ENCODE data around the gene NOC3L. TPM values are rescaled to one million over a fixed set of nuclear protein-coding genes. Genes with fewer than 3 reads are reported as not detected.

NOC3L gene
- total RNA-seq = 10 to 100 TPM; 28.0 to 38.0 TPM

DNA sequence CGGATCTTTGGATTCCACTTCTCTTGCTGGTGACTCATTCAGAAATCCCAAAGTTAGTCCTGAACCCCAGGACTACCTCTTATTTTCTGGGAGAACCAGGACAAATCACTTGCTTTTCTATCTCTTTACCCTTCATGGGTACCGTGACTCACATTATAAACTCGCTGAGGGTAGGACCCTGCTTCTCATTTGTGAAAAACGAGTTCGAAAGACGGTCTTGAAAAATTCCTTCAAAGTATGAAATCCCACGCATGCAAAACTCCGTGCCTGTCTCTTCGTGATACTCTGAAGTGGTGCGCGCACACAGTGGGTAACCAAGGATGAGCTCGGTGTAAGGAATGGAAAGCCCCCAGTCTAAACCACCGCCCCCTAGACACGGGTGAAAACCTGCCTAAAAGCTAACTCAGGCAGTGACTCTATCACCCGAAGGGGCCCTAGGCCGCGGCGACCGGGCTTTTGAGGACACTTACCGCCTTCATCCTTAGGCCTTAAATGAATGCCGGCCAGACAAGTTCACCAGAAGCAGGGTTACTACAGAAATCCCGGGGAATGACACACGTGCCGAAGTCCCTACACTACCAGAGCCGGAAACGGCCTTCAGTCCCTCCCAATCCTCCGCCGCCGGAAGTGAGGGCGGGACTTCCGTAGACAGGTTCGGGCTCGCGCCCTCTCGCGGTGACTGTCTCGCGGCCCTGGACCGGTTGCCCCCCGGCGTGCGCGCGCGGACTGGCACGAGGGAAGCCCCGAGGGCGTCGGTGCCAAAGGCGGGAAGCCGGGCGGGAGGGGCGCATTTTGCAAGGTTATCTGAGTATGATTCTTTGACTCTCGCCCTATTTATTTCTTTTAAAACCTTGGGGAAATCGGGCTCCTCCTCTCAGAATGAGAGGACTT is at the start of gene NOC3L:
TSS of gene NOC3L (minus strand) at position 580 of the 891 bp plus-strand sequence. CDS start at position 479, 101 bp downstream.
- Mint-ChIP-seq H3K36me3 (ENCODE audit: insufficient read depth in 2 of 2) (peaks cover 11 to 23% of the 10 kb centered on the region in 2 donors), H3K27ac (peak within 1 kb of the TSS; percentile 97), H3K4me1 (ENCODE audit: low read depth) (peaks cover 44% of the 10 kb centered on the region), H3K9me3 (no peaks in the 10 kb centered on the region), H3K4me3 (peak within 1 kb of the TSS; percentile 94 to 99), H3K27me3 (ENCODE audit: low read depth) (peaks cover 17% of the 10 kb centered on the region)
- DNase-seq (peak; percentile 96 to 98), ATAC-seq (replicated peaks in 1 of 2) (peak; percentile 99)

GRCh38 chr10:94412449-94412848 is 49.7 kb upstream of the NOC3L start:
- DNase-seq (no peak), ATAC-seq (replicated peaks in 1 of 2) (no peak)
- Mint-ChIP-seq H3K27me3 (ENCODE audit: low read depth) (peaks cover 56% of the 10 kb centered on the region), H3K4me1 (ENCODE audit: low read depth) (no peaks in the 10 kb centered on the region), H3K9me3 (no peaks in the 10 kb centered on the region), H3K36me3 (ENCODE audit: insufficient read depth in 2 of 2) (no peaks in the 10 kb centered on the region), H3K4me3 (no peak overlapping the region), H3K27ac (no peak overlapping the region)

- no peak overlapping the region for H3K27ac Mint-ChIP-seq
- no peaks in the 10 kb centered on the region for H3K4me1 Mint-ChIP-seq (ENCODE audit: low read depth)
- DNase-seq (no peak), ATAC-seq (replicated peaks in 1 of 2) (no peak)
- peaks cover 55% of the 10 kb centered on the region for H3K27me3 Mint-ChIP-seq (ENCODE audit: low read depth)
- H3K4me3 Mint-ChIP-seq = no peak overlapping the region
- no peaks in the 10 kb centered on the region for H3K9me3 Mint-ChIP-seq
- H3K36me3 Mint-ChIP-seq (ENCODE audit: insufficient read depth in 2 of 2) = no peaks in the 10 kb centered on the region
These were observed 48.6 kb upstream of the NOC3L start for GRCh38 chr10:94411304-94411703.

DNA sequence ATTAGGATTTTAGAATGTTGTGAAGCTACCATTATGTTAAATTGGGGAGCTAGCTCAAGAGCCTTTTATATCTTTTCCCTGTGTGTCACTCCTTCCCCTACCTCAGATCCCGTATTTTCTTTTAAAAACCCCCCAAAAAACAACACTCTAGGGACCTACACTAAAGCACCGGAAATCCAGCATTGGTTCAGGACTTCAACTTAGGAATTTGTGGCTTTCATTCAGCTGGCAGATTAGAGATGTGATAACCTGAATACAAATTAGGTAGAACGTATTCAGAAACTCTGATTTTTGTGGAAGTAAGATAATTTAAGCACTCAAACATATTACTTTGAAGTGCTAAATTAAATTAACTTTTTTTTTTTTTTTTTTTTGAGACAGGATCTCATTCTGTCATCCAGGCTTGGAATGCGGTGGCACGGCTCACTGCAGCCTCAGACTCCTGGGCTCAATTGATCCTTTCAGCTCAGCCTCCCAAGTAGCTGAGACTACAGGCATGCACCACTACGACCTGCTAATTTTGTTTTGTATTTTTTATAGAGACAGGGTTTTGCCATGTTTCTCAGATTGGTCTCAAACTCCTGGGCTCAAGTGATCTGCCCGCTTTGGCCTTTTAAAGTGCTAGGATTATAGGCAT is 46.4 kb upstream of the NOC3L start:
- H3K4me3 Mint-ChIP-seq = no peak overlapping the region
- H3K27me3 Mint-ChIP-seq (ENCODE audit: low read depth) = peaks cover 66% of the 10 kb centered on the region
- no peaks in the 10 kb centered on the region for H3K4me1 Mint-ChIP-seq (ENCODE audit: low read depth)
- no peaks in the 10 kb centered on the region for H3K36me3 Mint-ChIP-seq (ENCODE audit: insufficient read depth in 2 of 2)
- H3K27ac Mint-ChIP-seq = no peak overlapping the region
- ATAC-seq (replicated peaks in 1 of 2) = no peak
- no peak for DNase-seq
- H3K9me3 Mint-ChIP-seq = no peaks in the 10 kb centered on the region

DNA sequence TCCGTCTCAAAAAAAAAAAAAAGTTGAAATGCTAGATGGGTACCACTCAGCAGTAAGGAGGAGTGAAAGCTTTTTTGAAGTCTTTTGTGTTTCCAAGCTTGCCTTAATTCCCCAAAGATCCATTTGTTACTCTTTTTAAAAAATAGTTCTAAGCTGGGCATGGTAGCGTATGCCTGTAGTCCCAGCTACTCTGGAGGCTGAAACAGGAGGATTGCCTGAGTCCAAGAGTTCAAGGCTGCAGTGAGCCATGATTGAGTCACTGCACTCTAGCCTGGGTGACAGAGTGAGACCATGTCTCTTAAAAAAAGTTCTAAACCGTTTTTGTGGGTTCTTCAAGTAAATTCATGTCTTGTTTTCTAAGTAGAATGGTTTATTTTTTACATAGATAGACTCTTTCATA is 44.9 kb upstream of the NOC3L start:
- no peaks in the 10 kb centered on the region for H3K9me3 Mint-ChIP-seq
- DNase-seq (no peak), ATAC-seq (replicated peaks in 1 of 2) (no peak)
- no peak overlapping the region for H3K27ac Mint-ChIP-seq
- no peak overlapping the region for H3K4me3 Mint-ChIP-seq
- peaks cover 54% of the 10 kb centered on the region for H3K27me3 Mint-ChIP-seq (ENCODE audit: low read depth)
- H3K4me1 Mint-ChIP-seq (ENCODE audit: low read depth) = no peaks in the 10 kb centered on the region
- no peaks in the 10 kb centered on the region for H3K36me3 Mint-ChIP-seq (ENCODE audit: insufficient read depth in 2 of 2)

DNA sequence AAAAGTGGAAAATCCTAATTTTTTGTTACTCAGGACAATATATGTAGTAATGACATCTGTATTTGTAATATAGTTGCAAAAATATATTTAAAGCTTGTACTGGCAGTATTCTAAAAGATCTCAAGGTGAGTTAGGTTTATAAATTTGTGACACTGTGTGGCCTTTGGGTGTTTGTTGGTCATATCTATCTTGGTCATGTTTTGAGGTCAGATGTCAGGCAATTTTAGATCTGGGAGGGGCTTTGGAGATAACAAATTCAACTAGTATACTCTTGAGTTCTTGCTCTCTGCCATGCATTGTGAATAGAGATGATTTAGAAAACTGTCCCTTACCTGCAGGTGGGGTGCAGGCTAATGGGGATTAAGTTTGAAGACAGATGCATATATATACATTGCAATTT is 42.7 kb upstream of the NOC3L start:
- peaks cover 63% of the 10 kb centered on the region for H3K27me3 Mint-ChIP-seq (ENCODE audit: low read depth)
- H3K36me3 Mint-ChIP-seq (ENCODE audit: insufficient read depth in 2 of 2) = peaks cover 2 to 3% of the 10 kb centered on the region in 2 donors
- ATAC-seq (replicated peaks in 1 of 2) (no peak), DNase-seq (no peak)
- H3K27ac Mint-ChIP-seq = no peak overlapping the region
- no peaks in the 10 kb centered on the region for H3K9me3 Mint-ChIP-seq
- H3K4me1 Mint-ChIP-seq (ENCODE audit: low read depth) = no peaks in the 10 kb centered on the region
- H3K4me3 Mint-ChIP-seq = no peak overlapping the region

DNA sequence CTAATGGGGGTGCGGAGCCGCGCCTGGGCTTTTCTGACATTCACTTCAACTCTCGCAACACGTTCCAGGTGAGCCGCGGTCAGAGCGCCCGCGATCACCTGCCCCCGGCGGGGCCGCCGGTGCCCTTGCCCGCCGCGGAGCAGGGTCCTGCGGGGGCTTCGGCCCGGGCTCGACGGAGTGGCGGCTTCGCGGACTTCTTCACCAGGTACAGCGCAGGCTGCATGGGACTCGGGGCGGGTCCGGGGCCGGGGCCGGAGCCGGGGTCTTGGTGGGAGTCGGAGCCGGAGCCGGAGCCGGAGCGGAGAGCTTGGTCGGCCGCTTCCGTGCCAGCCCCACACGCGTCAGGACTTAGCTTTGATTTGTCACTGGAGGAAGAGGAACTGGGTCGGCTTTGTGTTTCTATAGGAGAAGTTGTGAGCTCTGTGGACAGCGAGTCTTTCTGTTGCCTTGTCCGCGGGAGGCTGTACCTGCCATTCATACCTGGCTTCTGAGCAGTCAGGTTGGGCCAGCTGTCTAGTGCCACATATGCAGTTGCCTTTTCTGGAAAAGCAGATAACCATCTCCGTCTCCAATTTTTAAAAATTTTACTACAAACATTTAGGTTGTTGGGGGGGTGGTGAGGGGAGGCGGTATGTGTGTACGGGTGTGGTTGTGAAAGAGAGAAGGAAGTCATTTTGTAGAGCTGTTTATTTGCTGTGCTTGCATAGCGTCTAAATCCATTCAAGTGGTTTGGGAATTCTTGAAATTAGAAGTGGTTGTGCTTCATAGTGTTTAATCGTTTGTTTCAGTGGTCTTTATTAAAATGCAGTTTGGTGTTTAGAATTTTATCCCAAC is 40.9 kb upstream of the NOC3L start:
- no peak overlapping the region for H3K27ac Mint-ChIP-seq
- H3K27me3 Mint-ChIP-seq (ENCODE audit: low read depth) = peaks cover 59% of the 10 kb centered on the region
- H3K4me3 Mint-ChIP-seq = peak overlapping the region; percentile 80 to 89
- no peaks in the 10 kb centered on the region for H3K4me1 Mint-ChIP-seq (ENCODE audit: low read depth)
- DNase-seq (peak; percentile 29 to 30), ATAC-seq (replicated peaks in 1 of 2) (peak; percentile 51 to 52)
- H3K36me3 Mint-ChIP-seq (ENCODE audit: insufficient read depth in 2 of 2) = peaks cover 2 to 3% of the 10 kb centered on the region in 2 donors
- no peaks in the 10 kb centered on the region for H3K9me3 Mint-ChIP-seq

DNA sequence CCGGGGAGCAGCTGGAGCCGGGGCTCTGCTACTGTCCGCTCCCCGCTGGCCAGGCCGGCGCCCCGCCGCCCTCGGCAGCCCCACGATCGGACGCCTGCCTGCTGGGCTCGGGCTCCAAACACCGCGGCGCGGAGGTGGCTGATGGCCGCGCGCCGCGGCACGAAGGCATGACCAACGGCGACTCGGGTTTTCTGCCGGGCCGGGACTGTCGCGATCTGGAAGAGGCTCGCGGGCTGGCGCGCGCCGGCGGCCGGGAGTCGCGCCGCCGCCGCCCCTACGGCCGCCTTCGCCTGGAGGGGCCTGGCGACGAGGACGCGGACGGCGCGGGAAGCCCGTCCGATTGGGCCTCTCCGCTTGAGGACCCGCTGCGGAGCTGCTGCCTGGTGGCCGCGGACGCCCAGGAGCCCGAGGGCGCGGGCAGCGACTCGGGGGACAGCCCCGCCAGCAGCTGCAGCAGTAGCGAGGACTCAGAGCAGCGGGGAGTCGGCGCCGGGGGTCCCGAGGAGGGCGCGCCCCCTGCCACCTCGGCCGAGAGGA is 40.2 kb upstream of the NOC3L start:
- H3K27me3 Mint-ChIP-seq (ENCODE audit: low read depth) = peaks cover 59% of the 10 kb centered on the region
- H3K9me3 Mint-ChIP-seq = no peaks in the 10 kb centered on the region
- no peaks in the 10 kb centered on the region for H3K4me1 Mint-ChIP-seq (ENCODE audit: low read depth)
- H3K36me3 Mint-ChIP-seq (ENCODE audit: insufficient read depth in 2 of 2) = peaks cover 2 to 3% of the 10 kb centered on the region in 2 donors
- H3K27ac Mint-ChIP-seq = no peak overlapping the region
- DNase-seq = peak in 1 of 2 donors; percentile 33
- peak overlapping the region; percentile 80 to 89 for H3K4me3 Mint-ChIP-seq
- peak; percentile 42 to 56 for ATAC-seq (replicated peaks in 1 of 2)

DNA sequence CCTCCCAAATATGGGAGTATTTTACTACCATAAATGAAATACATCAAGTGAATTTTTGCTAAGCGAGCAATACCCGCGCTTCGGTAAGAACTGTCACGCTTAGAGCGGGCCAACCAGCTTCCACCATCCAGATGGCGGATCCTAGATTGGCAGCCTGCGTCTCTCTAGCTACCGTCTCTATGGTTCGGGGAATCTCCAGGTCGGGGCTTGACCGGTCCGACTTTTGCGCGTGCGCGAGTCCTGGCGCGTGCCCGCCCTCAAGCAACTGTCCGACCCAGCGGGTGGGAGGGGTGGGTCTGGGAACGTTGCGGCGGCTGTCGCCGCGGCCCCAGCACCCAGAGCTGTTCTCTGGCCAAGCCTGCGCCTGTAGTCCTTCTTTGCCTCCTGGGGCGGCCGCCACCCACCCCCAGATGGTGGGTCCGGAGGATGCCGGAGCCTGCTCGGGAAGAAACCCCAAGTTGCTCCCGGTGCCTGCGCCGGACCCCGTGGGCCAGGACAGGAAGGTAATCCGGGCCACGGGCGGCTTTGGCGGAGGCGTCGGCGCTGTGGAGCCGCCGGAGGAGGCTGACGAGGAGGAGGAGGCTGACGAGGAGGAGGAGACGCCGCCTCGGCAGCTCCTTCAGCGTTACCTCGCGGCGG is 39.6 kb upstream of the NOC3L start, which contains the start of gene TBC1D12:
TSS of gene TBC1D12 (plus strand) at position 338 of the 639 bp plus-strand sequence. CDS start at position 411, 73 bp downstream.
- Mint-ChIP-seq H3K9me3 (no peaks in the 10 kb centered on the region), H3K27me3 (ENCODE audit: low read depth) (peaks cover 59% of the 10 kb centered on the region), H3K4me3 (peak within 1 kb of the TSS; percentile 80 to 89), H3K36me3 (ENCODE audit: insufficient read depth in 2 of 2) (peaks cover 2 to 3% of the 10 kb centered on the region in 2 donors), H3K4me1 (ENCODE audit: low read depth) (no peaks in the 10 kb centered on the region), H3K27ac (no peak within 1 kb of the TSS)
- DNase-seq (peak; percentile 58 to 59), ATAC-seq (replicated peaks in 1 of 2) (peak; percentile 76 to 82)

DNA sequence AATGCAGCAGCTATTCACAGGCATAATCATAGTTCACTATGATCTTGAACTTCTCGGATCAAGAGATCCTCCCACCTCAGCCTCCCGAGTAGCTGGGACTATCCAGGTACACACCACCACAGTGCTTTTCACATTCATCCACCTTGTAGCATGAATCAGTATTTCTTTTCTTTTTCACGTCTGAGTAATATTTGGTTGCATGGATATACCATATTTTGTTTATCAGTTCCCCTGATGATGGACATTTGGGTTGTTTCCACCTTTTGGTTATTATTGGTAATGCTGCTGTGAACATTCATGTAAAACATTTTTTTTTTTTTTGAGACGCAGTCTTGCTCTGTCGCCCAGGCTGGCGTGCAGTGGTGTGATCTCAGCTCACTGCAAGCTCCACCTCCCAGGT is 36.0 kb upstream of the NOC3L start:
- Mint-ChIP-seq H3K27me3 (ENCODE audit: low read depth) (peaks cover 34% of the 10 kb centered on the region), H3K27ac (no peak overlapping the region), H3K4me1 (ENCODE audit: low read depth) (no peaks in the 10 kb centered on the region), H3K9me3 (no peaks in the 10 kb centered on the region), H3K36me3 (ENCODE audit: insufficient read depth in 2 of 2) (peaks cover 2 to 3% of the 10 kb centered on the region in 2 donors), H3K4me3 (no peak overlapping the region)
- DNase-seq = no peak
- ATAC-seq (replicated peaks in 1 of 2) = no peak

- H3K27me3 Mint-ChIP-seq (ENCODE audit: low read depth) = peaks cover 34% of the 10 kb centered on the region
- H3K27ac Mint-ChIP-seq = no peak overlapping the region
- ATAC-seq (replicated peaks in 1 of 2) (no peak), DNase-seq (no peak)
- H3K36me3 Mint-ChIP-seq (ENCODE audit: insufficient read depth in 2 of 2) = peaks cover 2 to 3% of the 10 kb centered on the region in 2 donors
- no peaks in the 10 kb centered on the region for H3K9me3 Mint-ChIP-seq
- H3K4me1 Mint-ChIP-seq (ENCODE audit: low read depth) = no peaks in the 10 kb centered on the region
- no peak overlapping the region for H3K4me3 Mint-ChIP-seq
These were observed 35.0 kb upstream of the NOC3L start for GRCh38 chr10:94397549-94398370.
